ENCODE results near the gene CRB2. TPM values are rescaled to one million over a fixed set of nuclear protein-coding genes. Genes with fewer than 3 reads are reported as not detected.

Gene CRB2
- total RNA-seq, 1 donor from 2014 or later, result 1.2 TPM

DNA sequence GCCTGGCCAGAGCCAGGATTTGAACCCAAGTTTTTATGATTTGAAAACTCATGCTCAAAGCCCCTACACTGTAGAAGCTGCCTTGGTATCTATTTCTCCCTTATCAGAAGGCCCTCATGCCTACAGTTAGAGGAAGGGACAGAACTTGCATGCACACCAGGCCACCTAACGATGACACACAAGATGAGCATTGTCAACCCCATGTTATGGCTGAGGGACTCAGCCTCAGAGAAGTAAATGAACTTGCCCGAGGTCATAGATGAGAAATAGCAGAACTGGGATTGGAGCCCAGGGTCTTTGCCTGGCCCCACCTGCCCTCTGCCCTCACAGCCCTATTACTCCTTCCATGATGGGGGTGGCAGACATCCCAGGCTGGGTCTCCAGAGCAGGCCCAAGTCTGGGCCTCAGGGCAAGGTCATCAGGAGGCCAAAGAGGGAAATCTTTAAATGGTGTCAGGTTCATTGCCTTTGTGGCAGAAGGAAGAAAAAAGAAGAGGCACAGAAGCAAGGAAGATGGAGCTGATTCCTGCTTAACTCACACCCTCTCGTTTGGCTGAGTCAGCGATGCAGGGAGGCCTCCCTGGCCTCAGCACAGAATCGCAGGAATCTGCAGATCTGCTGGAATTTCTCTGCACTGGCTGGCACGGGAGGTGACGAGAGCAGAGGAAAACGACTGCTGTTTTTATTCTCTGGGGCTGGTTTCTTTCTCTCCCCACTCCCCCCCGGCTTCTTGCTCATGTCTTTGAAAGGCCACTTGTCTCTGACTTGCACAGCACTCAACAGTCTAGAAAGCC, 20.6 kb upstream of the CRB2 start:
- TF ChIP-seq, protein P1, sequence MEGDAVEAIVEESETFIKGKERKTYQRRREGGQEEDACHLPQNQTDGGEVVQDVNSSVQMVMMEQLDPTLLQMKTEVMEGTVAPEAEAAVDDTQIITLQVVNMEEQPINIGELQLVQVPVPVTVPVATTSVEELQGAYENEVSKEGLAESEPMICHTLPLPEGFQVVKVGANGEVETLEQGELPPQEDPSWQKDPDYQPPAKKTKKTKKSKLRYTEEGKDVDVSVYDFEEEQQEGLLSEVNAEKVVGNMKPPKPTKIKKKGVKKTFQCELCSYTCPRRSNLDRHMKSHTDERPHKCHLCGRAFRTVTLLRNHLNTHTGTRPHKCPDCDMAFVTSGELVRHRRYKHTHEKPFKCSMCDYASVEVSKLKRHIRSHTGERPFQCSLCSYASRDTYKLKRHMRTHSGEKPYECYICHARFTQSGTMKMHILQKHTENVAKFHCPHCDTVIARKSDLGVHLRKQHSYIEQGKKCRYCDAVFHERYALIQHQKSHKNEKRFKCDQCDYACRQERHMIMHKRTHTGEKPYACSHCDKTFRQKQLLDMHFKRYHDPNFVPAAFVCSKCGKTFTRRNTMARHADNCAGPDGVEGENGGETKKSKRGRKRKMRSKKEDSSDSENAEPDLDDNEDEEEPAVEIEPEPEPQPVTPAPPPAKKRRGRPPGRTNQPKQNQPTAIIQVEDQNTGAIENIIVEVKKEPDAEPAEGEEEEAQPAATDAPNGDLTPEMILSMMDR (IDR thresholded peaks at IDR 0.05), result no peak
- Mint-ChIP-seq H3K36me3 (ENCODE audit: low read depth) (no peaks in the 10 kb centered on the region), H3K27me3 (no peaks in the 10 kb centered on the region), H3K4me3 (peak overlapping the region; percentile 8), H3K4me1 (peaks cover 83% of the 10 kb centered on the region), H3K9me3 (no peaks in the 10 kb centered on the region), H3K27ac (peak overlapping the region; percentile 86)
- intact Hi-C loops (cut with micrococcal nuclease), result no loop called here
- POLR2A ChIA-PET, result interaction anchor here (0.6 to 13.0 kb wide), 6 partner anchors 8 to 102 kb away, joined by 3 to 304 read pairs (median 5); no protein-coding TSS in a partner anchor
- ATAC-seq (ENCODE audit: low read depth), result peak; percentile 8
- DNase-seq, result no peak
- CTCF ChIA-PET, result interaction anchor here (0.6 to 1.3 kb wide), 4 partner anchors 9 to 137 kb away, joined by 3 to 4 read pairs (median 4); no protein-coding TSS in a partner anchor

DNA sequence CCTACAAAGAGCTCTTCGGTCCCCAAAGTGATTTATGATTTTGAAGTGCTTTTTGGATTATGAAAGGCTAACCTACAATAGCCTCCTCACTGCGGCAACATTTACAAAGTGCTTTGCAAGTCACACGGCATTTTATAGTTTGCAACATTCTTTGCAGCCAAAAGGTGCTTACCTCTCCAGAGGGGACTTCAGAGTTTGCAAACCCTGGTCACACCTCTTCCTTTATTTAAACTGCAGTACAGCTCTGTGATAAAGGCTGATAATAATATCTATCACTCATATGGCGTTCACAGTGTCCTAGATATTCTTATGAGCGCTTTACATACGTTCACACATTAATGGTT, 20.0 kb upstream of the CRB2 start:
- H3K4me1 Mint-ChIP-seq, result peaks cover 88% of the 10 kb centered on the region
- no peak overlapping the region for H3K4me3 Mint-ChIP-seq
- no peaks in the 10 kb centered on the region for H3K9me3 Mint-ChIP-seq
- peak overlapping the region; percentile 86 for H3K27ac Mint-ChIP-seq
- POLR2A ChIA-PET, result interaction anchor here (0.6 to 13.0 kb wide), 5 partner anchors 8 to 102 kb away, joined by 3 to 304 read pairs (median 6); no protein-coding TSS in a partner anchor
- intact Hi-C loops (cut with micrococcal nuclease), result no loop called here
- TF ChIP-seq, protein P1 (IDR thresholded peaks at IDR 0.05), result no peak
- ATAC-seq (ENCODE audit: low read depth), result no peak
- no peaks in the 10 kb centered on the region for H3K27me3 Mint-ChIP-seq
- H3K36me3 Mint-ChIP-seq (ENCODE audit: low read depth), result no peaks in the 10 kb centered on the region
- CTCF ChIA-PET, result interaction anchor here (0.6 kb wide), 1 partner anchor 138 kb away, joined by 4 read pairs; no protein-coding TSS in a partner anchor
- DNase-seq, result no peak

DNA sequence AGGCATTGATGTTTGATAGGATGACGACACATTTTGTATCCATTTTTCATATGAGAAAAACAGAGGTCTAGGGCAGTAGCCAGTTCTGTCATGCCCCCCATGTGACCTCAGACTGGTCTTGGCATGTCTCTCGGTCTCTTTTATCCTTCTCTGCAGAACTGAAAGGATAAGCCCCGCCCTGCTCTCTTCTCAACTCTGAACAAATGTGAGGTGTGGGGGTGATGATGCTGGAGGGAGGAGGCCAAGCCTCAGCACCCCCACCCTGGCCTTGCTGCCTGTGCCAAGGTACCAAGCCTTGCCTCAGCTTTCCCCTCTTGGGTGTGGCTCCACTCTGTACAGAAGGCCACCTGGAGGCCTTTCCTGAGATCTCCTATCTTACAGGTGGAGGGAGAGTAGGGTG, 19.5 kb upstream of the CRB2 start:
- no peak overlapping the region for H3K4me3 Mint-ChIP-seq
- H3K36me3 Mint-ChIP-seq (ENCODE audit: low read depth), result no peaks in the 10 kb centered on the region
- ATAC-seq (ENCODE audit: low read depth) (no peak), DNase-seq (no peak)
- peak overlapping the region; percentile 86 for H3K27ac Mint-ChIP-seq
- CTCF ChIA-PET, result no interaction called here
- POLR2A ChIA-PET, result interaction anchor here (0.5 to 13.0 kb wide), 6 partner anchors 7 to 110 kb away, joined by 3 to 304 read pairs (median 4); no protein-coding TSS in a partner anchor
- H3K9me3 Mint-ChIP-seq, result no peaks in the 10 kb centered on the region
- no peaks in the 10 kb centered on the region for H3K27me3 Mint-ChIP-seq
- peaks cover 92% of the 10 kb centered on the region for H3K4me1 Mint-ChIP-seq
- TF ChIP-seq, protein P1 (IDR thresholded peaks at IDR 0.05), result no peak
- intact Hi-C loops (cut with micrococcal nuclease), result no loop called here

DNA sequence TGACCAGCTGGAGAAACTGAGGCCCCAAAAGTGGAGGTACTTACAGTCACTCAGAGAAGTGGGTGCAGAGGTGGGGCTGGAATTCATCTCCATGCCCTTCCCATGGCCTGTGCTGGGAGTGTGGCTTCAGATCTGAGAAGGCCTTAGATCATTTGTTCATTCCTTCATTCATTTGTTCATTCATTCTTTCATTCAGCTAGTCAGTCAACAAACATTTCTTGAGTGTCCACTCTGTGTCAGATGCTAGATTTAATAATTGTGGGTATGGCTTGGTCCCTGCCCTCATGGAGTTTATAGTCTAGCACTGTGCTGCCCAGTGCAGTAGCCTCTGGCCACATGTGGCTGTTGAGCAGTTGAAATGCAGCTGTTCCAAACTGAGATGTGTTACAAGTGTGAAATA, 19.0 kb upstream of the CRB2 start:
- no peak overlapping the region for H3K4me3 Mint-ChIP-seq
- intact Hi-C loops (cut with micrococcal nuclease), result no loop called here

More for the DNA sequence above, 19.0 kb upstream of the CRB2 start:
- Mint-ChIP-seq H3K4me1 (peaks cover 92% of the 10 kb centered on the region), H3K27ac (peak overlapping the region; percentile 86), H3K36me3 (ENCODE audit: low read depth) (no peaks in the 10 kb centered on the region), H3K27me3 (no peaks in the 10 kb centered on the region), H3K9me3 (no peaks in the 10 kb centered on the region)
- ChIA-PET POLR2A (interaction anchor here (0.5 to 13.0 kb wide), 4 partner anchors 16 to 111 kb away, joined by 3 to 304 read pairs (median 45); no protein-coding TSS in a partner anchor), CTCF (interaction anchor here (2.8 kb wide), 1 partner anchor 112 kb away, joined by 15 read pairs; no protein-coding TSS in a partner anchor)
- no peak for ATAC-seq (ENCODE audit: low read depth)
- TF ChIP-seq, protein P1 (IDR thresholded peaks at IDR 0.05), result no peak
- no peak for DNase-seq

Measured in activated B cell treated with CpG ODN at 0.5 μM for 24 hours (primary cell).